Astrocyte of the cerebellum (primary cell): ENCODE data around the gene CDC37L1.
A peak's percentile ranks its signal among the peaks of the same experiment; 100 is the strongest.

ENCODE experiments used
- DNase-seq: peaks from one replicate; pipeline ENCODE4 v3.0.0-alpha.2; 2011; ENCODE audit warnings: low read depth
- H3K4me3 ChIP-seq: 2 replicates; pipeline ENCODE4 v1.5.1; 2011; ENCODE audit warnings: mild to moderate bottlenecking, low read depth, low read length, moderate library complexity
- CTCF ChIP-seq: IDR thresholded peaks from 2 replicates; pipeline ENCODE4 v1.5.1; 2012; ENCODE audit warnings: low read length, low read depth, moderate library complexity, mild to moderate bottlenecking; ENCODE audit errors: missing control alignments
- in situ Hi-C: cut with HindIII; loops from 2 replicates; pipeline ENCODE4 v1.10.0; 2017; ENCODE audit warnings: low sequenced_read_pairs

CDC37L1 gene

GRCh38 chr9:4706021-4706420 lies 26.7 kb downstream of the CDC37L1 start:
- no peak for TF ChIP-seq CTCF
- no peak for DNase-seq
- no peak overlapping the region for H3K4me3 ChIP-seq
- in situ Hi-C loops, result no loop called here

GRCh38 chr9:4706971-4707622 lies 27.7 kb downstream of the CDC37L1 start:
- no peak overlapping the region for H3K4me3 ChIP-seq
- no peak for DNase-seq
- no peak for TF ChIP-seq CTCF
- in situ Hi-C loops, result no loop called here

- in situ Hi-C loops, result no loop called here
- H3K4me3 ChIP-seq, result no peak overlapping the region
- no peak for TF ChIP-seq CTCF
- no peak for DNase-seq
These were observed 30.0 kb downstream of the CDC37L1 start for GRCh38 chr9:4709380-4709779.

GRCh38 chr9:4713849-4714248 lies 34.5 kb downstream of the CDC37L1 start:
- no peak for DNase-seq
- in situ Hi-C loops, result no loop called here
- no peak overlapping the region for H3K4me3 ChIP-seq
- no peak for TF ChIP-seq CTCF

- DNase-seq, result peak; percentile 34
- TF ChIP-seq CTCF, result no peak
- H3K4me3 ChIP-seq, result no peak overlapping the region
- in situ Hi-C loops, result no loop called here
These were observed 35.1 kb downstream of the CDC37L1 start for GRCh38 chr9:4714266-4715016.

GRCh38 chr9:4716163-4716562 lies 36.8 kb downstream of the CDC37L1 start:
- no peak for TF ChIP-seq CTCF
- no peak overlapping the region for H3K4me3 ChIP-seq
- in situ Hi-C loops, result no loop called here
- DNase-seq, result no peak
